HG02571 (cell line): ENCODE measurements around the gene ZSWIM6.
A peak's percentile ranks its signal among the peaks of the same experiment; 100 is the strongest.

Experiments
- ATAC-seq: cut with Tn5 transposase; IDR thresholded peaks from one replicate; pipeline ENCODE4 v1.9.1; 2021; ENCODE audit warnings: mild to moderate bottlenecking, moderate library complexity; ENCODE audit not compliant: unreplicated experiment

The ZSWIM6 gene

GRCh38 chr5:61306531-61307131, 25.4 kb upstream of the ZSWIM6 start:
- ATAC-seq, result peak; percentile 83

DNA sequence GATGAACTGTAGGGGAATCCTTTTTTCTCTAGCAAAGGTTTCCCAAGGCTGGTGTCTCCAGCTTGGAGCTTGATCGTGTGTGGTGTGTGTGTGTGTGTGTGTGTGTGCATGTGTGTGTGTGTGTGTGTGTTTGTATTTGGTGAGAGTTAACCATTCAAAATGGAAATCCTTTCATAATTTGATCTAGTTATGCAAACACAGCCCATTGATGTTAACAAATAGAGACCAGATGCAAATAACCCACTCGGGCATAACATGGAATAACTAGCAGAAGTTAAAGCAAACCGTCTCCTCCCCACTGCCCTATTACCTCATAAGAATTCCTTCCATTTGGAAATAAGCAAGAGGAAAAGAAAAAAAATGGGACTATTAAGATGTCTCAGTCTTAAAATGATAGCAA, 24.9 kb upstream of the ZSWIM6 start:
- no peak for ATAC-seq

DNA sequence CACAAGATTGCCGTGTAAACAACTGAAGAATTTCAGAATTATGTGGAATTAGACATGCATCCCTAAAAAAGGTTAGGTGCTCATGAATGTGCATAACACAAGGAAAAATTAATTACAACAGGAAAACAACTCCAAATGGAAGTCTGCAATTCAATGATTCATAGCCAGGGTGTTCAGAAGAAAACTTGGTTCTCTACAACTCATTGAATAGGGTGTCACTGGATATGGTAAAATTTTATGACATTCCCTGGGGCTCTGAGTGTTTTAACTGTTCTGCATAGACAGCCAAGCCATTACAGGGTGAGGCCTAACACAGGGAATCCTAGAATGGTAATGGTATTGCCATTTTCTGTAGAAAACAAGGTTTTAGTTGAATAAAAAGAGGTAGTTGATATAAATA, 24.4 kb upstream of the ZSWIM6 start:
- ATAC-seq, result no peak

GRCh38 chr5:61308712-61309111, 23.3 kb upstream of the ZSWIM6 start:
- no peak for ATAC-seq

DNA sequence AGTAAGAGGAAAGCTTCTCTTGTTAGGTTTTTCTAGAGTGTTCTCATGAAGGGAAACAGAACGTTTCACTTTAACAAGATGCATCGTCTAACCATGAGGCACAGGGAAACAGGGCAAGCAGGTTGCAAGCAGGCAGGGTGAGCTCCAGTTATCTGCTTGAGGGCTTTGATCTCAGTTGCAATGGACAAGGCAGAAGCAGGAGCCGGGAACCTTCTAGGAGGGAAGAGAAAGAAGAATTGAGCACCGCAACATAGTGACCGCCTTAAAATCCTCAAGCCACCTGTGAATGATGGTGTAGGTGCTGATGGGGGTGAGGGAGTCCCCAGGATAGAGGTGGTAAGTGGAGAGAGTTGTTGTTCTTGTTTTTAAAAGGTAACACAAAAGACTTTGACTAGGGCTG, 22.9 kb upstream of the ZSWIM6 start:
- ATAC-seq, result no peak

- ATAC-seq, result no peak
Measured at GRCh38 chr5:61311056-61311610, 20.9 kb upstream of the ZSWIM6 start.

- no peak for ATAC-seq
Measured at GRCh38 chr5:61311836-61312808, 19.9 kb upstream of the ZSWIM6 start.

- no peak for ATAC-seq
Measured at GRCh38 chr5:61313960-61314681, 17.9 kb upstream of the ZSWIM6 start.

DNA sequence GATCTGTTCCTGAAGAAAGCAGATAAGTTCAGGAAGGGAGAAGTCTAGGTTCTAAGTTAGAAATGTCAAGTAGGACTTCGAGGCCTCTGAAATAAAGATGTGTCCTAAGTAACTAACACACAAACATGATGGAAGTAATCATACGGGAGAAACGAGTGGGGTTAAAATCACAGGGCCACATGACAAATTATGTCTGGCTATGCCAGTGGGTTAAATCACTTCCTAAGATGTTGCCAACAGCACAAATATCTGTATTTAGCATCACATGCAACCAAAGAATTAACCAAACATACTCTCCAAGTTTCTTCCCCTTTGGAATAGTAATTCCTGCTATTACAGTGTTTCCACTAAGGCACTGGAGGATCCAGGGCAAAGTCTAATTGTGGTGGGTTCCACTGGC, 13.7 kb upstream of the ZSWIM6 start:
- no peak for ATAC-seq

DNA sequence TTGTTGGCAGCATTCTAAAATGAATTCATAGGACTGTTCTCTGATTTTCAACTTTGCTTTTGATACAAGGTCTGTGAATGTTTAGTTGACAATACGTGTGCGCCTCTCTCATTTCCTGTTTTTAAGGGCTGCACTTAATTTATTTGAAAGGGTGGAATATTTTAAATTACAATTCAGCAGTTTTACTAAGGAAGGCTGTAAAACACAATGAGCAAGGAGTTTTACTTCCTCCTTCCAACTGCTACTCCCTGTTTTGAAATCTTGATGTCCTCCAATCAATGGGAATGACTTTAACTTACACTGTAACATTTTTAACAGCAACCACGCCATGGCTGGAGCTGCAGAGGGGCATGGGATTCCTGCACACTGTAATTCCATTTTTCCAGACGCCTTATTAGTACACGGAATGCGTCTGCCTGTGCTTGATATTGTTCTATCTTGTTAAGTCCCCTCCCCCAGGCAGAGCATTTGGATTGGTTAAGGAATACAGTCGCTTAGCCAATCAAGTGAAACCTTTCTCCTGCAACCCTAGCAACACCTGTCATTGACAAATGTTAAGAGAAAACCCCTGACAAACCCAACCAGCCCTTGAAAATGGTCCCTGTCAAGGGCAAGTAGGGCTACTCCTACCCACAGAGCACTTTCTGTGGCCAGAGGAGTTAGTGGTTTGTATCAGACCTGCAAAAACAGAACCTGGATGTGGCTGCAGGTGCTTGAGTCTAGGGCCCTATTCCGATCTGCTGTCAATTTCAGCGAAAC, 12.5 kb upstream of the ZSWIM6 start:
- ATAC-seq, result peak; percentile 99

GRCh38 chr5:61320860-61321259, 11.2 kb upstream of the ZSWIM6 start:
- ATAC-seq, result no peak

DNA sequence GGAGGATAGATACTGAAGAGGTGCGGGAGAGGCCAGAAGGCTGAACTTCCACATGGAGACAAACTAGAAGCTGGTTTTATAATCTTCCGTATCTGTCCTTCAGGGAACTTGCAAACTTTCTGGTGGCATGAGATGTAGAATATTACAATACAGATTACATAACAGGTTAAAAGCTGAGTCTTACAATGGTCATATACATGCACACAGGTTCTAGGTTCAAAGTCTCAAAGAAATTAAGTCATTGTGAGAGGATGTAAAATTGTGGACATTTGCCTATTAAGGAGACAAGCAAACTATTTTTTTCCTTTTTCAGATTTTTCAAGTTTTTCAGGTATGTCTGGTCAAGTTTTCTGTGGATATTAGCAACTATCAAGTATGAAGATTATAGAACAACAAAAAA, 10.4 kb upstream of the ZSWIM6 start:
- no peak for ATAC-seq

DNA sequence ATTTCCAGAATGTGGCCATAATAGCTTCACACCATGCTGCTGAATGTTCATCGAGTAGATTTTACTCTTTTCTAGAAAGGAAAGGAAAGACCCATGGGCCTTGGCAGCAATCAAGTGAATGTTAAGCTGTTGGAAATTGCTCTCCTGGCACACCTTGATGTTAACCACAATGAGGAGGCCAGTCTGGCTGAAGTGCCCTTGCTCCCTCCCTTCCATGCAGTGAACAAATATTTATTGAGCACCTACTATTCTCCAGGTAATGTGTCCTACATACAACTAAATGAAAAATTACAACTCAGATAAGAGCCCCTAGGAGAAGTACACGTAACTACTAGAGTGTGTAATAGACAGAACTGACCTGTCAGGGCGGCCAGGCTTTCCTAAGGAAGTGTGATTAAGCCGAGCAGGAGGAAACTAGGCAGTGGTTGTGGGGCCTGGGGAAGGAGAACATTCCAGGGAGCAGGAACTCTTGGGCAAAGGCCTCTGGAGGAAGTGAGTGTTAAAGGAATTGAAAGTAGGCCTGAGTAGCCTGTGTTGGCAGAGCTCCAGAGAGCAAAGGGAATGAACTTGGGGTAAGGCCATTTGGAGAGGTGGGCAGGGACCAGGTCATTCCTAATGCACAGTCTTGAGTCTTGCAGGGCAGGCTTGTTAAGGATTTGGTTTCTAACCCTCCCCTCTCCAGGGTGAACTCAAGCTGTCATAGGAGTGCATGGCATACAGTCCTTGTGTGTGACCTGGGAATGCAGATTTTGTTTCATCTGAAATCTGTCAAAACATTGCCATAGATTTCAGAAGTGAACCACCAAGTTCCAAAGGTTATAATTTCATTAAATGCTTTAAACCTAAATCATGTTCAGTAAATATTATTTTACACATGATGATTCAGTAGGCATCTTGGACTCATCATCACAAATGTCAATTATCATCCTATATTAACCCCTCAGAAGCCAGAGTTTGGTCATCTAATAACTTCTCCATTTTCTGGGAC, 9.0 kb upstream of the ZSWIM6 start:
- ATAC-seq, result no peak

GRCh38 chr5:61327760-61328753, 4.0 kb upstream of the ZSWIM6 start:
- peak; percentile 20 for ATAC-seq

DNA sequence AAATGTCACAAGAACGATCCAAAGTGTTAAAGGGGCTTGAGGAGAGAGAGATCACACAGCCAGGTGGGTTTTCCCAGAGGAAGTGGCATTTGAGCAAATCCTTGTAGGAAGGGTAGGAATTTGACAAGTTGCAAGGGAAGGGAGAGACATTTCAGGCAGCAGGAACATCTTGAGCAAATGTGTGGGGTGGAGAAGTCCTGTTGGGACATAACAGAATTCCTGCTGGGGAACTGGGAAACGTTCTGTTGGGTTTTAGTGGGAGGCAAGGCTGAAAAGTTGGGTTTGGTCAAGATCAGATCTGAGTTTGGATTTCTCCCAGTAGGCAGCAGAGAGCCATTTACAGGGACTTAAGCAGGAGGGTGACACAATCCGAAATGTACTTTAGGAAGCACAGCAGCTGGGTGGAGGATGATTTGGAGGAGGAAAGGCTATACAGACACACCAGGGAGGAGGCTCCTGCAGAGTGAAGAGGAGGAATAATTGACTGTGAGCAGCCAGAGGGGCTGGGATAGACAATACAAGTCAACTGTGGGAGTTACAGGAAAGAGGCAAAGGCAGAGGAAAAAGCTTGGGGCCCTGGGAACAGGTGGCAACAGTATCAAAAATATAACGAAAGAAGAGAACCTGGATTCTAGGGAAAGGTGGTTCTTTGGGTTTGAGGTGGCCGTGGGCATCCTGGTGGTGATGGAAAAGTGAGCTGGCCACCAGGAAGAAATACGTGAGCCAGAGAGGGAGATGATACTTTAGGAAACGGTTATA, 3.1 kb upstream of the ZSWIM6 start:
- ATAC-seq, result no peak

GRCh38 chr5:61329550-61330128, 2.4 kb upstream of the ZSWIM6 start:
- ATAC-seq, result no peak

GRCh38 chr5:61330341-61330844, 1.7 kb upstream of the ZSWIM6 start:
- no peak for ATAC-seq
